ENCODE data around the gene FNDC3B. TPM values are rescaled to one million over a fixed set of nuclear protein-coding genes. Genes with fewer than 3 reads are reported as not detected.
A peak's percentile ranks its signal among the peaks of the same experiment; 100 is the strongest.

FNDC3B gene
- total RNA-seq, 1 donor from 2014 or later = 153 TPM

DNA sequence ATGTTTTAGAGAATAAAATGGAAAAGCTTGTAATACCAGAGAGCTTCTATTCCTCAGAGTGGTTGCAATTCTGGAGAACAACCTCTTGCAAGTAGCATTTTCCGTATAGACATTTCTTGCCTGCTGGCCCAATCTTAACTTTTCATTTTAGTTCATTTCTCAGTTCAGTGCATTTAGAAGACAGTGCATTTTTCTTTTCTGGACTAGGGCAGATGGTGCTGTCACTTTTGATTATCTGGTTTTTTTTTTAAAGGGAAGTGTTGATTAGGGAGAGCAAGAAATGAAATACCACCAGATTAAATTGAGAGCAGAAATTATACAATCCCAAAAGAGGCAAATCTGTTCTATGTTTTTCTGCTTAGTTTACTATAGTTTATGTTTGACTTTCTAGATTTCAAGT, 236.2 kb downstream of the FNDC3B start:
- Histone ChIP-seq H3K36me3 (no peaks in the 10 kb centered on the region), H3K27ac (no peak overlapping the region), H3K9me3 (no peaks in the 10 kb centered on the region), H3K4me1 (peaks cover 43% of the 10 kb centered on the region), H3K4me3 (no peak overlapping the region), H3K27me3 (ENCODE audit: low read depth) (no peaks in the 10 kb centered on the region)
- TF ChIP-seq, protein P1, sequence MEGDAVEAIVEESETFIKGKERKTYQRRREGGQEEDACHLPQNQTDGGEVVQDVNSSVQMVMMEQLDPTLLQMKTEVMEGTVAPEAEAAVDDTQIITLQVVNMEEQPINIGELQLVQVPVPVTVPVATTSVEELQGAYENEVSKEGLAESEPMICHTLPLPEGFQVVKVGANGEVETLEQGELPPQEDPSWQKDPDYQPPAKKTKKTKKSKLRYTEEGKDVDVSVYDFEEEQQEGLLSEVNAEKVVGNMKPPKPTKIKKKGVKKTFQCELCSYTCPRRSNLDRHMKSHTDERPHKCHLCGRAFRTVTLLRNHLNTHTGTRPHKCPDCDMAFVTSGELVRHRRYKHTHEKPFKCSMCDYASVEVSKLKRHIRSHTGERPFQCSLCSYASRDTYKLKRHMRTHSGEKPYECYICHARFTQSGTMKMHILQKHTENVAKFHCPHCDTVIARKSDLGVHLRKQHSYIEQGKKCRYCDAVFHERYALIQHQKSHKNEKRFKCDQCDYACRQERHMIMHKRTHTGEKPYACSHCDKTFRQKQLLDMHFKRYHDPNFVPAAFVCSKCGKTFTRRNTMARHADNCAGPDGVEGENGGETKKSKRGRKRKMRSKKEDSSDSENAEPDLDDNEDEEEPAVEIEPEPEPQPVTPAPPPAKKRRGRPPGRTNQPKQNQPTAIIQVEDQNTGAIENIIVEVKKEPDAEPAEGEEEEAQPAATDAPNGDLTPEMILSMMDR (IDR thresholded peaks at IDR 0.05) = no peak
- no peak for ATAC-seq
- intact Hi-C loops (cut with DNase I) = no loop called here
- DNase-seq = no peak

DNA sequence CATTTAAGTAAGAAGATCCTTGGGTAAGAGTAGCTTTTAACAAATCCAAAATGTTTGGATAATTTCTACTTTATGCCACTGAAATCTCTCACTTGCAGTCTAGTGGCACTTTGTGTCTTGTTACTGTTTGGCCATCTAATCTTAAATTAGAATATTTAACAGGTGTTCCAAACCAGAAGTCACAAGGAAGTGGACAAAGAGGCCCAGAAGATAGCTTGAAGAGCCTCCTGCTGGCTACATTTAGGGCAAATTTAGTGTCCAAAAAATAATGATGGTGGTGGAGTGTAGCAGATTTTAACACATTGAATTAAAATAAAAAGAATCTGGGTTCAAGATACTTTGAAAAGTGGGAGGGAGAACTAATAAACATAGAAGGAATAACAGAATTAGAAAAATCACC, 236.7 kb downstream of the FNDC3B start:
- Histone ChIP-seq H3K27ac (no peak overlapping the region), H3K4me1 (peaks cover 44% of the 10 kb centered on the region), H3K4me3 (no peak overlapping the region), H3K9me3 (no peaks in the 10 kb centered on the region), H3K36me3 (no peaks in the 10 kb centered on the region), H3K27me3 (ENCODE audit: low read depth) (no peaks in the 10 kb centered on the region)
- TF ChIP-seq, protein P1 (IDR thresholded peaks at IDR 0.05) = no peak
- no peak for DNase-seq
- intact Hi-C loops (cut with DNase I) = no loop called here
- no peak for ATAC-seq

DNA sequence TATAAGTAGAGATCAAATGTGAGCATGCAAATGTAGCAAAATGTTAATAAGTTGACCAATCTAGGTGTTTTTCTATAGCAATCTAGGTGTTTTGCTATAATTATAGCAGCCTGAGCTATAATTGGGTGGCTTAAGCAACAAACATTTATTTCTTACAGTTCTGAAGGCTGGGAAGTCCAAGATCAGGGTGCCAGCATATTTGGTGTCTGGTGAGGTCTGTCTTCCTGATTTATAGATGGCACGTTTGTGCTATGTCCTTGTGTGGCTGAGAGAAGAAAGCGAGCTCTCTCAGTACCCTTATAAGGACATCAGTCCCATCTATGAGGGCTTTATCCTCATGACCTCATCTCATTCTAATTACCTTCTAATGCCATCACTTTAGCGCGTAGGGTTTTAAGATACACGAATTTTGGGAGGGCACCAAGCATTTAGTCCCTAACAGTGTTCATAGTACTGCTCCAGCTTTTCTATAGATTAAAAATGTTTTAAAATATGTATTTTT, 237.8 kb downstream of the FNDC3B start:
- Histone ChIP-seq H3K9me3 (no peaks in the 10 kb centered on the region), H3K27me3 (ENCODE audit: low read depth) (no peaks in the 10 kb centered on the region), H3K36me3 (no peaks in the 10 kb centered on the region), H3K4me1 (peaks cover 39% of the 10 kb centered on the region), H3K4me3 (no peak overlapping the region), H3K27ac (no peak overlapping the region)
- intact Hi-C loops (cut with DNase I) = no loop called here
- DNase-seq (no peak), ATAC-seq (no peak)
- TF ChIP-seq, protein P1 (IDR thresholded peaks at IDR 0.05) = no peak

DNA sequence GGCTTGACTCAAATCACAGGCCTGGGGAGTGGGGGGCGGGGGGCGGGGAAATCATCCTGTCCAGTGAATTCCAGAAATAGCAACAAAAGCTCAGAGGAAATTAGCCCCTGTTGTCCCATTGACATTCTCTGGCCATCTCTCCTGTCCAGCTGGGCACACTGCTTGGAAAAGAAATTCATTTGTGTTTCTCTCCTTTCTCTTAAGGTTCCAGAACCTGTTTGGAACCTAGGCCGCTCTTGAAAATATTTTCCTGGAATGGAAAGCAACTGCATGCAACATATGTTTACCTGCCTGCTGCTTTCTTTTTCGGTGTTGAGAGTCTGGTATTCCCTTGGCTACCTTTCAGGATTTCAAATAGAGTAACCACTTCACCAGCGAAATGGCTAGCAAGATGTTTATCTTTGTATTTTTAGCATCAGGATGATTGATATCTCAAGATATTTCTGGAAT, 239.8 kb downstream of the FNDC3B start:
- H3K27ac ChIP-seq = peak overlapping the region; percentile 20
- H3K9me3 ChIP-seq = no peaks in the 10 kb centered on the region
- DNase-seq (no peak), ATAC-seq (peak; percentile 82 to 86)
- no peak overlapping the region for H3K4me3 ChIP-seq
- H3K27me3 ChIP-seq (ENCODE audit: low read depth) = no peaks in the 10 kb centered on the region
- TF ChIP-seq, protein P1 (IDR thresholded peaks at IDR 0.05) = no peak
- peaks cover 35% of the 10 kb centered on the region for H3K4me1 ChIP-seq
- intact Hi-C loops (cut with DNase I) = no loop called here
- no peaks in the 10 kb centered on the region for H3K36me3 ChIP-seq

DNA sequence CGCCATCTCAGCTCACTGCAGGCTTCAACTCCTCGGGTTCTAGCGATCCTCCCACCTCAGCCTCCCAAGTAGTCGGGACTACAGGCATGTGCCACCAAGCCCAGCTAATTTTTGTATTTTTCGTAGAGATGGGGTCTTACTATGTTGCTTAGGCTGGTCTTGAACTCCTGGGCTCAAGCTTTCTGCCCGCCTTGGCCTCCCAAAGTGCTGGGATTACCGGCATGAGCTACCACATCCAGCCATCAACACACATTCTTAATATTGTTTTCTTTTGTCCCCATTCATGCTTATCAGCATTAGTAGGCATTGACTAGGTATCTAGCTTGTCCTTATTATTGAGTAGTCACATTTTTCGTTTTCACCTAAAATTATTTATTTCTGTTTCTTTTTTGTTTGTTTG, 240.6 kb downstream of the FNDC3B start:
- no peak overlapping the region for H3K4me3 ChIP-seq
- DNase-seq (no peak), ATAC-seq (no peak)
- H3K9me3 ChIP-seq = no peaks in the 10 kb centered on the region
- intact Hi-C loops (cut with DNase I) = no loop called here
- H3K36me3 ChIP-seq = no peaks in the 10 kb centered on the region
- H3K4me1 ChIP-seq = peaks cover 35% of the 10 kb centered on the region
- TF ChIP-seq, protein P1 (IDR thresholded peaks at IDR 0.05) = no peak
- H3K27ac ChIP-seq = no peak overlapping the region
- H3K27me3 ChIP-seq (ENCODE audit: low read depth) = no peaks in the 10 kb centered on the region
